Ovary (tissue), 3 donors: Measurements from ENCODE around the gene NTRK1.

Experiments used
- POLR2A ChIP-seq: fragments of 450-650 bp; IDR thresholded peaks from one replicate; pipeline ENCODE4 v1.6.1; 2017; ENCODE audit warnings: antibody characterized with exemption, mild to moderate bottlenecking, moderate library complexity
- TF ChIP-seq, protein P1 (sequence below), 3 donors: fragments of 450-650 bp in 2 of 3; fragments of 200-600 bp in 1 of 3; IDR thresholded peaks; one replicate each; pipeline versions ENCODE4 v1.5.1 to v1.8.0; 2016 to 2022; ENCODE audit warnings: antibody characterized with exemption in 3 of 3, mild to moderate bottlenecking in 1 of 3
- donor health status: DM: no; HTN: no; CAD: no.

DNA sequence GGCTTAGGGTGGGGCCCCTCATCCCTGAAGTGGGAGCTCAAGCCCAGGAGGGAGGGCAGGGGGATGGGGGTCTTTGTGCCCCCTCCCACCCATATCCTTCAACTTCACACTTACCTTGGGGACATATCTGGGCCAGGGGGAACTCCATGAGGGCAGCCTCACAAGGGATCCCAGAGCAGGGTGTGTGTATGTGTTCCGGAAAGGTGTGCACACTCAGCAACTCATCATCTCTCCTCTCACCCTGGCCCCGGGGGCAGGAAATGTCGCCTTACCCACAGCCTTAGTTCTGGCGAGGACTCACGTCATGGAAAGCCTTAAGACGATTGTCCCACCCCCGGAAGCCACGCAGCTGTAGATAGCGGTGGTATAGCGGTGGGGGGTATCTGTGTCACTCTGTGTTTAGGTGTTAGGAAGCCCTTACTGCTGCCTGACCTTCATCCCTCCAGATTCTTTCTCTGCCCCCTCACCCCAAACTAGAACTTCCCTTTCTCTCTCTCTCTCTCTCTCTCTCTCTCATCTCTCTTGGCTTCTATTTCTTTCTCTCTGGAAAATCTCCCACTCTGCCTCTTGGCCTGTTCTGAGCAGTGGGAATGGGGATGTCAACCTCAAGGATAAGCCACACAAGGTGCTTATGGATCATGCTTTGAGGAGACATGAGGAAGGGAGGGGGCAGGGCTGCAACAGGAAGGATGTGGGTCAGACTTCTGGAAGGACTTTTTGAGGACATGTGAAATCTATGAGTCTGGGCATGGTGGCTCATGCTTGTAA, 43.9 kb upstream of the NTRK1 start, which contains the start of gene SH2D2A:
- TF ChIP-seq POLR2A, result no peak
- TF ChIP-seq, protein P1, sequence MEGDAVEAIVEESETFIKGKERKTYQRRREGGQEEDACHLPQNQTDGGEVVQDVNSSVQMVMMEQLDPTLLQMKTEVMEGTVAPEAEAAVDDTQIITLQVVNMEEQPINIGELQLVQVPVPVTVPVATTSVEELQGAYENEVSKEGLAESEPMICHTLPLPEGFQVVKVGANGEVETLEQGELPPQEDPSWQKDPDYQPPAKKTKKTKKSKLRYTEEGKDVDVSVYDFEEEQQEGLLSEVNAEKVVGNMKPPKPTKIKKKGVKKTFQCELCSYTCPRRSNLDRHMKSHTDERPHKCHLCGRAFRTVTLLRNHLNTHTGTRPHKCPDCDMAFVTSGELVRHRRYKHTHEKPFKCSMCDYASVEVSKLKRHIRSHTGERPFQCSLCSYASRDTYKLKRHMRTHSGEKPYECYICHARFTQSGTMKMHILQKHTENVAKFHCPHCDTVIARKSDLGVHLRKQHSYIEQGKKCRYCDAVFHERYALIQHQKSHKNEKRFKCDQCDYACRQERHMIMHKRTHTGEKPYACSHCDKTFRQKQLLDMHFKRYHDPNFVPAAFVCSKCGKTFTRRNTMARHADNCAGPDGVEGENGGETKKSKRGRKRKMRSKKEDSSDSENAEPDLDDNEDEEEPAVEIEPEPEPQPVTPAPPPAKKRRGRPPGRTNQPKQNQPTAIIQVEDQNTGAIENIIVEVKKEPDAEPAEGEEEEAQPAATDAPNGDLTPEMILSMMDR (IDR thresholded peaks at IDR 0.05), result no peak
